Measurements from ENCODE around the gene METRNL. TPM values are rescaled to one million over a fixed set of nuclear protein-coding genes. Genes with fewer than 3 reads are reported as not detected.
"Not testable (repeated sequence)": the region's sequence is repeated elsewhere in the genome, so short reads cannot be mapped to it uniquely, and the experiment has no call there.

Gene METRNL
- total RNA-seq, 1 donor from 2014 or later = 85.3 TPM

DNA sequence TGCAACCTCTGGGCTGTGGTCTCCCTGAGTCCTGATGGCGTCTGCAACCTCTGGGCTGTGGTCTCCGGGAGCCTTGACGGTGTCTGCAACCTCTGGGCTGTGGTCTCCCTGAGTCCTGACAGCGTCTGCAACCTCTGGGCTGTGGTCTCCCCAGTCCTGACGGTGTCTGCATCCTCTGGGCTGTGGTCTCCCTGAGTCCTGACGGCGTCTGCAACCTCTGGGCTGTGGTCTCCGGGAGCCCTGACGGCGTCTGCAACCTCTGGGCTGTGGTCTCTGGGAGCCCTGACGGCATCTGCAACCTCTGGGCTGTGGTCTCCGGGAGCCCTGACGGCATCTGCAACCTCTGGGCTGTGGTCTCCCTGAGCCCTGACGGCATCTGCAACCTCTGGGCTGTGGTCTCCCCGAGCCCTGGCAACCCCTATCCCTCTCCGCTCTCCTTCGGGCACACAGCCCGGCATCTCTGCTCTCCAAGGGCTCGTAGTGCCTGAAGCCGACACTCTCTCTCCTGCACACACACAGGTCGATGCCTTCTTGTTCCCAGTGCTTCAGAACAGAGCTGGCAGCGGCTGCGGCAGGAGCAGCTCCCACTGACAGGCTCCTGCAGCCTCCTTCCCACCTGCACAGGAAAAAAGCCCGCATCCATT is 45.6 kb downstream of the METRNL start:
- no peak for DNase-seq

DNA sequence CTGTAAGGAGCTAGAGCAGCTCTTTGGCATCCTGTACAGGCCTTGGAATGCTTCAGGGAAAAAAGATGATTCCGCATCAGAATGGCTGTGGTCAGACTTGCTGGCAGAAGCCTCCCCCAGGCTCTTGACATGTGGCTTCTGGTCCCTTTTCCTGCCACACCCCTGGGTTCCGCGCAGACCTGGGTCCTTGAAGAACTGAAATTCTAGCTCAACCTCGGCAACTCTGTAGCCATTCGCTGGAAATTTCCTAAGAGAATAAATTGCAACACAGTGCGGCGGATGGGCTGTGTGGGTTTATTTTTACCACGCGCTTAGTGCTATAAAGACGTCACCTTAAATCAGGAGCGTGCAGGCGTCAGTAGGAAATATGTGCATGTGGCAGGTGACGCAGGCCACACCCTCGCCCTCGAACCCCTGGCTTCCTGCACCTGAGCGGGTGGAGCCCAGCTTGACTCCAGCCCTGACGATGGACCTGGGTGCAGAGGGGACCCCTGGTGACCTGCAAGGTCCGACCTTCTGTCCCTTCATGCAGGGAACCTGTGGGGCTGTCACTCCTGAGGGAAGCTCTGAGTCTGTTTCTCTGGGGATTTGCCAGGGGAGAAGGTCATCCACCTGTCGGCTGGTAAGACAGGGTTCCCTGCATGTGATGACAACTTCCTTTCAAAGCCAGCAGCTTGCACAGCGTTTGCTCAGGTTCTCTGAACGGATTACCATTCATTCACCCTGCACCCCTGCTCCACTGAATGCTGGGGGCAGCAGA is 46.3 kb downstream of the METRNL start:
- DNase-seq = no peak

DNA sequence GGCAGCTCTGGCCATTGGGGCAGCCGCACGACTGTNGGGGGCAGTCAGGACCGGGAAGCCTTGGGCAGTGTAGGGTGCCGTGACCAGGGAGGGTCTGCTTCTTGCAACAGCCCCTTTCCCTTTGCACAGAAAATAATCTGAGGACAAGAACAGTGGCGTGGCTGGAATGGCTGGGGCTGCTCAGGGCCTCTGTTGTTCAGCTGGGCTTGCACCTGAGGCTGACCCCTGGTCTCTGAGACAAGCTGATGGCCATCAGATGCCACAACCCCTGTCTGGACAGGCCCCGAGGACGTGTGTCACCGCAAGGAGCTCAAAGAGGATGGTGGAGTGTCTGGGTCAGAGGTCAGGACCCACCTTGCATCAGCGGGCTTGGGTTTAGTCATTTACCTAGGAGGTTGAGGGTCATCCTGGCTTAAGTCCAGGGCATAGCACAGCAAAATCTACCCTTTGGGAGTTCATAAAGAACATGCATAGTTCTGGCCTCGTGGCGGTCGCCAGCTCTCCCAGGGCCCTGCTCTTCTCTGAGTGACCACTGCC is 46.9 kb downstream of the METRNL start:
- no peak for DNase-seq

DNA sequence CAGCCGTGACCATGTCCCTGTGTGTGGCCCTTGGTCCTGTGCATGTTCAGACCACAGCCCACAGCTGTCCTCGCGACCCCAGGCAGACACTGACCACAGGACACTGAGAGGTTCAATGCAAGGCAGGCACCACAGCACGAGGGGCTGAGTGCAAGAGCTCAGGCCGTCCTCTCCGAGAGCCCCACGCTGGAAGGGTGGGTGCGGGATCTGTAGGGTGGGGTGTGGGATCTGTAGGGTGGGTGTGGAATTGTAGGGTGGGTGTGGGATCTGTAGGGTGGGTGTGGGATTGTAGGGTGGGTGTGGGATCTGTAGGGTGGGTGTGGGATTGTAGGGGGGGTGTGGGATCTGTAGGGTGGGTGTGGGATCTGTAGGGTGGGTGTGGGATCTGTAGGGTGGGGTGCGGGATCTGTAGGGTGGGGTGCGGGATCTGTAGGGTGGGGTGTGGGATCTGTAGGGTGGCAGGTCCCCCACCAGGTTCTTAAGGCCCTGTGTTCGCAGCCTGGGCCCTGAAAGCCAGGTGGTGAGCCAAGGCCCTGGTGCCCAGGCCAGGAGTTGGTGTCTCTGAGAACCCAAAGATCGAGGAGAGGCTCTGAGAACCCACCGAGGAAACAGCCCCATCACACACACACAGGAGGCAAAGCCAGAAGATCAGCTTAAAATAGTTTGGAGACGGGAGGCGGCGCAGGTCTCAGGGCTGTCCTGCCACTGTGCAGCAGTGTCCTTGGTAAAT is 48.2 kb downstream of the METRNL start:
- DNase-seq = no peak

DNA sequence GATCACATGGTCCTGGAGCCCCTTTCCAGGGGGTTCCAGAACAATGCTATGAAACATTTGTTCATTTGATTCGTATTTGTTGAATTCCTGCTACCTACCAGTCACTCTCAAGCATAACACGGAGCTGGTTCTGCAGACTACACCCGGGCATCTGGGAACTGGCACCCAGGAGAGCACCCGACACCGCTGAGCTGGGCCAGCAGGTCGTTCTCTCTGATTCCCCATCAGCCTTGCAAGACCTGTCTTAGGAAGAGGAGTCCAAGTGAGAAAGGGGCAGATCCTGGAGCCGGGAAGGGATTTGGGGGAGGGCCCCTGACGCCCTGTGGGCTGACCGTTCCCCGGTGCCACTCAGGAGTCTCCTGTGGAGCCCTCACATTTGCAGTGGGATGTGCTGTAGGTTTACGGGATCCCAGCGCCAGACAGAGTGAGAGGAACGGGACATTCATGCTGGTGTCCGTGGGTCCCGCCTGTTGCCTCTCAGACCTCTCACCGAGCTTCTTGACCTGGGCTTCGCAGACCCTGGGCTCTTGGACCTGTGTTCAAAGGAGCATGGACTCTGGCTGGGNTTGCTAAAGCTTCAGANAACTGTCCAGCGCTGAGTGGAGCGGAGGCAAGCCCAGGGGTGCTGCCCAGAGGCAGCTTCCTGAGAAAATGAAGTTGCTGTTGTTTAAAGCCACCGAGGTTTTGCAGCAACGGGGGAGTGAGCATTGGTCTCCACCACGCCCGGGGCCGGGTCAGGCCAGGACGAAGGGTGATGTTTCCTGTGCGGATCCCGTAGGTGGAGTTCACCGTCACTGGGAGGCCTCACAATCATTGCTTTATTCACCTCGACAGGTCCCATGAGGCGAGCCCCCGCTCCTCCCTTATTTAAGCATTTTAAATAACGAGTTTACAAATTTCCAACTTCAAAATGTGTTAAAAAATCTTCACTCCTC is 49.2 kb downstream of the METRNL start:
- no peak for DNase-seq

DNA sequence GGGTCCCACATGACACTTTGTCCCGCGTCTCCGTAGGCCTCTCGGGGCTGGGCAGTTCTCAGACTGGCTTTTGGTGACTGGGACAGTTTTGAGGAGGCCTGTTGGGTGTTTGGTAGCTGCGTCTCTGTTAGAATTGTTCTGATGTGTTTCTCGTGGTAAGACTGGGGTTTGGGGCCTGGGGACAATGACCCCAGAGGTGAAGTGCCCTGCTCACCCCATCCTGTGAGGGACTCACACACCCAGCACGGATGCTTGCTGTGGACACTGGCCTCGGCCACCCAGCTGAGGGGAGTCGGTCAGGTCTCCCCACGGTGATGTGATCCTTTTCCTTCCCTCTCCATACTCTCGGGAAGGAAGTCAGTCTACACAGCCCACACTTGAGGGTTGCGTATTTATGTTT is 50.3 kb downstream of the METRNL start:
- no peak for DNase-seq

DNA sequence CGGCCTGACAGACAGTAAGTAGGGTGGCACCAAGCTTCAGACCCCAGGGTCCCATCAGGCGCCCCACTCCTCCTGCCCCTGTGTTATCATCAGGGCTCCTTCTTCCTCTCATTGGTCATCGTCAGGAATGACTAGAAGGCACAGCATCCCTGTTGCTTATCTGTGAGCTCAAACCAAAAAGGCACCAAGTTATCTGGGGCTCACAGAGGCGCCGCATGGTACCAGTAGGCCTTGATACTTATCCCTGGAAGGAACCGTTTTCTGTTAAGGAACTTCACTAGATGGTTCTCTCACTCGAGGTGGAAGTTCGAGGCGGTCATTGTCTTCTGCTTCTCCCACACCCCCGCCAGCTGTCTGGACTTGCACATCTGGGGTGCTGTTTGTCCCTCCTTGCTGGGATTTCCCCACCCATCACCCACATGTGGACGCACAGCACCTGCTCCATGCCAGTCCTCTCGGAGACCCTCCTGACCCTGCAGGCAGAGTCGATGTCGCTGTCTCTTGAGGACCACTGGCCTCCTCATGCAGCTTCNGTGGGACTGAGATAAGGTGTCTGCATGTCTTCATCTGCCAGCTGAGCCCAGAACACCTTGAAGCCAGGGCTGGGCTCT is 52.1 kb downstream of the METRNL start:
- DNase-seq = no peak

DNA sequence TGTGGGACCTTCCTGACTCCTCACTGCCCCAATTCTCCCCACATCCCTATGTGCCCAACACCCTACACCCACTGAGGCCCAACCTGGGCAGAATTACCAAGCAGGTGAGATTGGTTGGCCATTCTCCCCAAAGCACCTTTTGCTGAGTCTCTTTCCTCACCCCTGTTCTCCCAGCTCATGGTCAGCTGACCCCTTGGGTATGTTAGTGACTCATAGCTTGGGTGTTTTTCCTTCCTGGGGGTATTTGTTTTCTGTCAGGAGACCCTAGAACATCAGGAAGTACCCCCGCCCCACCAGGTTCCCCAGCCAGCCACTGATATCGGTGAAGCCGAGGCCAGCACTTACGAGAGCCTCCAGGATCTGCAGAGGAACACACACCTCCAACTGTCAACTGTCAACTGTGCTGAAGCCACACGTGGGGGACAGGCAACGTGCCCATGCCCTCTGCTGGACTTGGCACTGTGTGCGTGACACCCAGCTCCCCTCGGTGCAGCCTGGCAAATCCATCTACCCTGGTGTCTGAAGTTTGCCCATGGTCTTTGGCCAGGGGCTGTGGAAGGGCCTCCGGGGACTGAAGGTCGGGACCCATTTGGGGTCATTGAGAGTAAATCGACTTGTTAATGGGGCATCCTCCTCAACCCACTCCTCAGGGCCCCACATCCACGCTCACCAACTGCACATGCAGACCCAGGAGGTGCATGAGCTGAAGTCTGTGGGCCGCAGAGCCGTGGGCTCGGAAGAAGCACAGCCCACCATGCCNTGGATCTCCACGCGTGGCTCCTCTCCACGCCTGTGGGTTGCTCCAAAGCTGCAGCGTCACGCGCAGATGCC is 53.1 kb downstream of the METRNL start:
- DNase-seq = no peak

DNA sequence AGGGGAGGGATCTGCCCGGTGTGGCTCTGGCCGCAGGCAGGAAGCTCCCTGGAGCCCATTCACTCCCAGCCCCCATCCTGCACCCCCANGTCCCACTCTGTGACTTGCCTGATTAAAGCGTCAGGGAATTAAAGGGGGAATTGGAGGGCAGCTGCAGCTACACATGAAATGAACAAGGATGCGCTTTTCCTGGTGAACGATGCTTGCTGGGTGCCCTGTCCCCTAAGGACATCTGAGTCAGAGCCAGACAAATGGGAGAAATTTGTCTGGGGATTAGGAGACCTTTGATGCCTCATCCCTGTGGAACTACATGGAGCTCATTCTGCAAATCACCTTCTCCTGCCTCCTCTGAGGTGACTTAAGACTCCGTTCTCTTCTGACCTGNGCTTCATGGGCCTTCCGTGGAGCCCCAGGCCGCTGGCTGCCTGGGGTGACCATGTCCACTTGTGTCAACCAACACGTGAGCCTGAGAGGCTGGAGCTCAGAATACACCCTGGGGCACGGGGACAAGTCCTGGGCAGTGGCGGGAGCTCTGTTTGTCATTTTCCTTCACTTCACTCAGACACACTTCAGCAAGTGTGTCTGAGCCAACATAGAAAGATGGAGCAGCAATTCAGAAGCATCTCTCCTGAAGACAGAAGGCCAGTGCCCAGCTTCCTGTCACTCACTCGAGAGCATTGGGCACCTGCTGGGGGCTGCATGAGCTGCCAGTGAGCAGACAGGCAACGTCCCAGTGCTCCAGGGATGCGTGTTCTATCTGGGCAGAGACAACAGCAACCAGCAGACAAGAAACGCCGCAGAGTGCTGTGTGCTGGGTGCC is 54.1 kb downstream of the METRNL start:
- no peak for DNase-seq

DNA sequence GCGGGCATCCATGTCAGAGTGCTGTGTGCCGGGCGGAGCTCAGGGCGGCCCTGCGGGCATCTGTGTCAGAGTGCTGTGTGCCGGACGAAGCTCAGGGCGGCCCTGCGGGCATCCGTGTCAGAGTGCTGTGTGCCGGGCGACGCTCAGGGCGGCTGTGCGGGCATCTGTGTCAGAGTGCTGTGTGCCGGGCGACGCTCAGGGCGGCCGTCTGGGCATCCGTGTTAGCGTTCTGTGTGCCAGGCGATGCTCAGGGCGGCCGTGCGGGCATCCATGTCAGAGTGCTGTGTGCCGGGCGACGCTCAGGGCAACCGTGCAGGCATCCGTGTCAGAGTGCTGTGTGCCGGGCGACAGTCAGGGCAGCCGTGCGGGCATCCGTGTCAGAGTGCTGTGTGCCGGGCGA is 55.0 kb downstream of the METRNL start:
- DNase-seq = not testable (repeated sequence)

DNA sequence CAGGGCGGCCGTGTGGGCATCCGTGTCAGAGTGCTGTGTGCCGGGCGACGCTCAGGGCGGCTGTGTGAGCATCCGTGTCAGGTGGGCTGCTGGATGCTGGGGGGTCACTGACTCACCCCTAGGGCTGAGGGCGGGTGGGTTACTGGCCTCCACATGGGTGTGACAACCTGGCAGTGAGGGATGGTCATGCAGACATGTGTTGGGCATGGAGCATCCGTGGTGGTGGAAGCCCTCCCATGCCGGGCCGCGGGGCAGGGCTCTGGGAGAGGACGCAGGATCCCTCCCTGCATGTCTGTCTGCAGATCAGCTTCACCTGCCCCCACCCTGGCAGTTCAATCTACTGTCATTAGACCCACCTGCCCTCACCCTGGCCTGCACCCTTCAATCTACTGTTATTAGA is 56.3 kb downstream of the METRNL start:
- DNase-seq = no peak

DNA sequence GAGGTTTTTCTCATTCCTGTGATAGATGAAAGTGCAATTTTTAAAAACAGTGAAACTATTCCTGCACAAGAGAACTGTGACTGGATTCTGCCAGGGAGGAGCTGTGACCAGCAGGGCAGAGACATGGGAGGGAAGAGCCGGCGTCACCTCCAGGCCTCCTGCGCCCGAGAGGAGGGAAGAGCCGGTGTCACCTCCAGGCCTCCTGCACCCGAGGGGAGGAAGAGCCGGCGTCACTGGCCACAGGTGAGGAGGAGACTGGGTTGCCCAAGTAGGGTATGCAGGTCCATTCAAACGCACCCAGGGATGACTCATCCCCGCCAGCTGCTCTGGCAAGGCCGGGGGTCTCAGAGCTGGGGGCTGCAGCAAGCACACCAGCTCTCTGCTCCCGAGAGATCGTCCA is 56.7 kb downstream of the METRNL start:
- DNase-seq = no peak

DNA sequence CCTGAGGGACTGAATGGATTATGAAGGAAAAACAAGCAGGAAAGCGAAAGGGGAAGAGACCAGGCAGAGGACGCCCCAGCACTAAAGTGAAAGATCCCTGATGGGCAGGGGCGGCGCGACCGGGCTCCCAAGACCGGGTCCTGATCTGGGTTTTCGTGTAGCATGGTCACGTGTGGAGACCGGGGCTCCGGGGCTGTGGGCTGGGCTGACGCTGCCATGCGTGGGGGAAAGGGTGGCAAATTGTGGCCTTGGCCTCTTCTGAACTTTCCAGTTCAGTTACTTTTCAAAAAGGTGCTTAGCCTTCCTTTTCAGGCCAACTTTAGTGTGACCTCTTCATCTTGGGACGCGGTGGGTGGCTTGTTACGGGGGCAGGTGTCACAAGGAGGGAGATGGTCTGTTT is 57.5 kb downstream of the METRNL start:
- no peak for DNase-seq

DNA sequence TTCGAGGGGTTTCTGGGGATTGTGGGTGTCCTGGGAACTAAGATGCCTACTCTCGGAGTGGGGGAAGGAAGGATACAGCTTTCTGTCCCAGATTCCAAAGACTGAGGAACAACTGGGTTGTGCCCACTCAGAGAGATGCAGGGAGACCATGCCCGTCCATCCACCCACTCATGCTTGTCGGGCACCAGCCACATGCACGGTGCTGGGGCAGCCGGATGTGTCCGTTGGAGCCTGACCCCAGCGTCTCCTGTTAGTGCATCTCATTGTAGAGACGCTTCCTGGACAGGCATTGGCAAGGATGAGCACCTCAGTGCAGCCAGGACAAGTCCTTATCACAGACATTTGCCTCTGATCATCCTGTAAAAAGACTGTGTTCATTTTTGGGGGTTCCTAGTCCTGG is 58.1 kb downstream of the METRNL start:
- DNase-seq = no peak

DNA sequence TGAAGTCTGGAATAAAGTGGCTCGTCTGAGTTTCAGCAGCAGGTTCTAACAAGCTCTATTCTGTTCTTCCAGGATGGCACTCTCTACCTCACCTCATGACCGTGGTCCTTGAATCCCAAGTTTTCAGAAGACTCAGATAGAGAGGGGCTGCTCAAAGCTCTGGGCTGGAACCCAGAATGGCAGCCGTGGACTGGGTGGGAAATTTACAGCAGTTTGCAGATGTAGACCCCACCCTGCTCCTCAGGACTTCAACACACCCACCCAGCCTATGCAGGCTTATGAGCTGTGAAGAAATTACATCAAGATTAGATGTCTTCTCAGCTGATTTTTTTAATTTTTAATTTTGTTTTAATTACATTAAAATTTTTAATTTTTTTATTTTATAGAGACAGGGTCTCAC is 59.4 kb downstream of the METRNL start:
- DNase-seq = no peak

DNA sequence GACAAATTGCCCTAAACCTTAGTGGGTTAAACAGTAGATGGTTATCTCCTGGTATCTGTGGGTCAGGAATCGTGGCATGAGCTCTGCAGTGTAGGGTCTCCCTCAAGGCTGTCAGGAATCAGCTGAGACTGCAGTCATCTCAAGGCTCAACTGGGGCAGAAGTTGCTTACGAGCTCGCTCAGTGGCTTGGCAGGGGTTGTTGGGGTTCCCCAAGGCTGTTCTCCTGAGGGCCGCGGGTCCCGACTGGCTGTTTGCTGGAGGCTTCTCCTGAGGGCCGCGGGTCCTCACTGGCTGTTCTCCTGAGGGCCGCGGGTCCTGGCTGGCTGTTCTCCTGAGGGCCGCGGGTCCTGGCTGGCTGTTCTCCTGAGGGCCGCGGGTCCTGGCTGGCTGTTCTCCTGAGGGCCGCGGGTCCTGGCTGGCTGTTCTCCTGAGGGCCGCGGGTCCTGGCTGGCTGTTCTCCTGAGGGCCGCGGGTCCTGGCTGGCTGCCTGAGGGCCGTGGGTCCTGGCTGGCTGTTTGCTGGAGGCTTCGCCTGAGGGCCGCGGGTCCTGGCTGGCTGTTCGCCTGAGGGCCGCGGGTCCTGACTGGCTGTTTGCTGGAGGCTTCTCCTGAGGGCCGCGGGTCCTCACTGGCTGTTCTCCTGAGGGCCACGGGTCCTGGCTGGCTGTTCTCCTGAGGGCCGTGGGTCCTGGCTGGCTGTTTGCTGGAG is 60.3 kb downstream of the METRNL start:
- not testable (repeated sequence) for DNase-seq

DNA sequence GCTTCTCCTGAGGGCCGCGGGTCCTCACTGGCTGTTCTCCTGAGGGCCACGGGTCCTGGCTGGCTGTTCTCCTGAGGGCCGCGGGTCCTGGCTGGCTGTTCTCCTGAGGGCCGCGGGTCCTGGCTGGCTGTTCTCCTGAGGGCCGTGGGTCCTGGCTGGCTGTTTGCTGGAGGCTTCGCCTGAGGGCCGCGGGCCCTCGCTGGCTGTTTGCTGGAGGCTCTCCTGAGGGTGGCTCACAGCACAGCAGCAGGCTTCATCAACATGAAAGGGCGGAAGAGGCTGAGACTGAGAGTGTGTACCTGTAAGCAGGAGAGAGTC is 60.8 kb downstream of the METRNL start:
- not testable (repeated sequence) for DNase-seq

DNA sequence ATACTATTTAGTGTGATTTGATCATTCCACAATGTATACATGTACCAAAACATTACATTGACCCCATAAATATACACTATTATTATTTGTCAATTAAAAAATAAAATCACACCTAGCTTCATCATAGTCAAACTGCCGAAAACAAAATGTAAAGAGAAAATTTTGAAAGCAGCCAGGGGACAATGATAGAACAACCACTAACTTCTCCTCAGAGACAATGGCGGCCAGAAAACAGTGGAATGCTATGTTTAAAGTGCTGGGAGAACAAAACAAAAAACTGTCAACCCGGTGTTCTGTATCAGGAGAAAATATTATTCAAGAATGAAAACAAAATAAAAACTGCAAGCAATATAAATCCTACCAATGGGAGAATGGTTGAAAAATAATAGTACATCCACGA is 63.2 kb downstream of the METRNL start:
- DNase-seq = no peak

DNA sequence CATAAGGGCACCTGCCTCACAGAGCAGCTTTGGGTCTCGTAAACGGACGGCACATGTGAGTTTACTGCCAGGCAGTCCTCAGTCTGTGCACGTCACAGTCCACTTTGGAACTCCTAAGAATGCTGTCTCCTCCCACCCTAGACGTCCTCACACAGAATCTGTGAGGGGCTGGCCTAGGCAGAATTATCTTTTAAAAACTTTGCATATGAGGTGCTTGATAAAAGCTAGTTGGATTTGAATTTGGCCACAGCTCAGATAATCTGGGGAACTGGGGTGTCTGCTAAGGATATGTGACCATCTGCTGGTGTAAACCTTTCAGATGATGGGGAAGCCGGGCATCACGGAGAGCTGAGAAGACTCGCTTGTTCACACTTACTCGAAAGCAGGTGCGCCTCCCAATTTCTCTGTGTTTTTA is 64.4 kb downstream of the METRNL start:
- DNase-seq = no peak
